HCT116 (cell line): ENCODE data around the gene PLEKHA4. TPM values are rescaled to one million over a fixed set of nuclear protein-coding genes. Genes with fewer than 3 reads are reported as not detected.

Experiments used
- ATAC-seq: fragments of 200-7000 bp; cut with Tn5 transposase; 2 replicates; pipeline ENCODE4 v1.9.1; 2020; ENCODE audit warnings: mild to moderate bottlenecking, moderate library complexity
- BruUV-seq: library from RNA; stranded (reverse); fragments of 400-500 nt; replicated peaks from 2 replicates; lab custom pipeline; 2021; lab: Mats Ljungman, UMichigan
- CTCF ChIA-PET: fragments of 300-600 bp; sonication (Branson Sonifier 250); formaldehyde crosslinking; loops from one replicate; lab custom pipeline; 2021; ENCODE audit warnings: antibody characterized with exemption; lab: Charles Lee
- POLR2A ChIA-PET: fragments of 300-600, 350-600 bp; sonication (Branson Sonifier 250); formaldehyde crosslinking; loops from one replicate; lab custom pipeline; 2021; ENCODE audit warnings: antibody characterized with exemption; lab: Charles Lee
- RAD21 ChIA-PET, 2 experiments: fragments of 300-600 bp; sonication (Branson Sonifier 250); formaldehyde crosslinking; loops; one replicate each; lab custom pipeline; 2023; ENCODE audit warnings: low total read pairs in 2 of 2; ENCODE audit not compliant: uncharacterized antibody in 2 of 2, unreplicated experiment in 2 of 2, low non-redundant PET in 1 of 2; lab: Charles Lee
- DNase-seq: peaks from one replicate; pipeline ENCODE4 v3.0.0-alpha.2; 2010; ENCODE audit warnings: low read depth, low spot score
- H2AFZ ChIP-seq: fragments of 200-600 bp; shearing (Covaris generic), sonication (generic); 2 replicates; pipeline ENCODE4 v1.6.1; 2017; ENCODE audit warnings: low read depth, mixed run types, mixed read lengths, antibody characterized with exemption, low read length; ENCODE audit not compliant: poor library complexity, severe bottlenecking
- H3K27ac ChIP-seq: 2 replicates; pipeline ENCODE4 v1.5.1; 2012; ENCODE audit warnings: low read depth, low read length
- H3K27me3 ChIP-seq: fragments of 200-600 bp; sonication (generic); 2 replicates; pipeline ENCODE4 v1.6.1; 2016; ENCODE audit warnings: mixed run types, low read length, mixed read lengths; ENCODE audit not compliant: insufficient read depth
- H3K36me3 ChIP-seq, 2 experiments: fragments of 200-500 bp in 1 of 2; fragments of 200-600 bp in 1 of 2; sonication (Bioruptor generic) in 1 of 2; sonication (generic) in 1 of 2; 2 replicates each; pipeline versions ENCODE4 v1.5.1 to v1.6.1; 2014 to 2016; ENCODE audit warnings: low read length in 2 of 2, inconsistent platforms in 1 of 2, mixed read lengths in 1 of 2, mixed run types in 1 of 2; ENCODE audit not compliant: insufficient read depth in 2 of 2, control insufficient read depth in 1 of 2
- H3K4me1 ChIP-seq, 2 experiments: fragments of 200-600 bp in 1 of 2; sonication (generic) in 1 of 2; 2 replicates each; pipeline versions ENCODE4 v1.5.1 to v1.6.1; 2012 to 2017; ENCODE audit warnings: low read length in 2 of 2, inconsistent platforms in 1 of 2, mild to moderate bottlenecking in 1 of 2, mixed read lengths in 1 of 2, mixed run types in 1 of 2, moderate library complexity in 1 of 2; ENCODE audit not compliant: insufficient read depth in 2 of 2, control insufficient read depth in 1 of 2
- H3K4me2 ChIP-seq: fragments of 200-600 bp; sonication (generic); 2 replicates; pipeline ENCODE4 v1.6.1; 2017; ENCODE audit warnings: mixed run types, low read length, mixed read lengths
- H3K4me3 ChIP-seq, 2 experiments: fragments of 200-600 bp in 1 of 2; sonication (generic) in 1 of 2; replicated peaks in 1 of 2; 2 replicates each; pipeline ENCODE4 v1.5.1; 2011 to 2016; ENCODE audit warnings: low read length in 2 of 2, control low read depth in 1 of 2, low read depth in 1 of 2, mild to moderate bottlenecking in 1 of 2, mixed read lengths in 1 of 2, mixed run types in 1 of 2
- H3K79me2 ChIP-seq: fragments of 200-600 bp; sonication (generic); 2 replicates; pipeline ENCODE4 v1.6.1; 2017; ENCODE audit warnings: mild to moderate bottlenecking, mixed run types, low read length, moderate library complexity, mixed read lengths; ENCODE audit not compliant: insufficient read depth
- H3K9ac ChIP-seq: fragments of 200-600 bp; sonication (generic); 2 replicates; pipeline ENCODE4 v1.6.1; 2016; ENCODE audit warnings: low read length, mixed read lengths
- H3K9me2 ChIP-seq: fragments of 200-600 bp; sonication (generic), shearing (Covaris generic); 2 replicates; pipeline ENCODE4 v1.6.1; 2017; ENCODE audit warnings: mixed run types, mild to moderate bottlenecking, moderate library complexity; ENCODE audit not compliant: insufficient read depth
- H3K9me3 ChIP-seq, 2 experiments: fragments of 200-500 bp in 1 of 2; fragments of 200-600 bp in 1 of 2; sonication (Bioruptor generic) in 1 of 2; sonication (generic) in 1 of 2; 2 replicates each; pipeline ENCODE4 v1.6.1; 2014 to 2017; ENCODE audit warnings: low read length in 2 of 2, mixed read lengths in 2 of 2, inconsistent platforms in 1 of 2, low read depth in 1 of 2, mild to moderate bottlenecking in 1 of 2, mixed run types in 1 of 2, moderate library complexity in 1 of 2; ENCODE audit not compliant: control insufficient read depth in 1 of 2, insufficient read depth in 1 of 2
- H4K20me1 ChIP-seq: fragments of 200-600 bp; sonication (generic), shearing (Covaris generic); 2 replicates; pipeline ENCODE4 v1.6.1; 2017; ENCODE audit warnings: mixed run types, mild to moderate bottlenecking, moderate library complexity; ENCODE audit not compliant: insufficient read depth
- CBX3 ChIP-seq: IDR thresholded peaks from 2 replicates; pipeline ENCODE4 v1.6.1; 2012; ENCODE audit warnings: low read depth
- CEBPB ChIP-seq: IDR thresholded peaks from 2 replicates; pipeline ENCODE4 v1.6.1; 2012; ENCODE audit warnings: low read depth
- EGR1 ChIP-seq: IDR thresholded peaks from 2 replicates; pipeline ENCODE4 v1.6.1; 2012; ENCODE audit warnings: low read depth
- ELF1 ChIP-seq: IDR thresholded peaks from 2 replicates; pipeline ENCODE4 v1.6.1; 2012; ENCODE audit warnings: low read depth, borderline replicate concordance
- EZH2 ChIP-seq: fragments of 200-600 bp; sonication (generic); IDR thresholded peaks from 2 replicates; pipeline ENCODE4 v1.6.1; 2017; ENCODE audit warnings: antibody characterized with exemption, mixed run types
- JUND ChIP-seq: IDR thresholded peaks from 2 replicates; pipeline ENCODE4 v1.6.1; 2012
- POLR2AphosphoS5 ChIP-seq: IDR thresholded peaks from 2 replicates; pipeline ENCODE4 v1.6.1; 2011; ENCODE audit warnings: mild to moderate bottlenecking, low read depth, low read length, moderate library complexity
- SP1 ChIP-seq: IDR thresholded peaks from 2 replicates; pipeline ENCODE4 v1.6.1; 2012; ENCODE audit warnings: low read depth
- TCF7L2 ChIP-seq: IDR thresholded peaks from 2 replicates; pipeline ENCODE4 v1.7.0; 2011; ENCODE audit warnings: borderline replicate concordance, inconsistent platforms; ENCODE audit not compliant: insufficient read depth, insufficient read length; ENCODE audit errors: extremely low read depth
- YY1 ChIP-seq: IDR thresholded peaks from 2 replicates; pipeline ENCODE4 v1.6.1; 2011; ENCODE audit warnings: low read length, low read depth, moderate library complexity, mild to moderate bottlenecking; ENCODE audit not compliant: insufficient replicate concordance; ENCODE audit errors: extremely low read depth
- ZFX ChIP-seq: fragments of 450-650 bp; IDR thresholded peaks from 2 replicates; pipeline ENCODE4 v1.6.1; 2017
- ZNF274 ChIP-seq: fragments of 200-500 bp; sonication (Bioruptor generic); IDR thresholded peaks from 2 replicates; pipeline ENCODE4 v1.6.1; 2014; ENCODE audit warnings: mild to moderate bottlenecking, low read depth, low read length, inconsistent platforms
- intact Hi-C: fragments of 100-400 bp; cut with micrococcal nuclease; formaldehyde crosslinking; loops from 2 replicates; pipeline ENCODE4 v1.10.0; 2022
- total RNA-seq: library from RNA; stranded (reverse); gene quantifications from one replicate; pipeline ENCODE4 v1.2.1, GENCODE V29; 2021; ENCODE audit not compliant: unreplicated experiment
- TF ChIP-seq, protein P1 (sequence below), 3 experiments: fragments of 200-600 bp in 1 of 3; sonication (generic) in 1 of 3; IDR thresholded peaks in 2 of 3; conservative IDR thresholded peaks in 1 of 3; 2 replicates each; pipeline ENCODE4 v1.5.1; 2012 to 2017; ENCODE audit warnings: low read depth in 2 of 3, low read length in 2 of 3, antibody characterized with exemption in 1 of 3, borderline replicate concordance in 1 of 3, control low read depth in 1 of 3, mild to moderate bottlenecking in 1 of 3, mixed read lengths in 1 of 3, mixed run types in 1 of 3, moderate library complexity in 1 of 3; ENCODE audit not compliant: insufficient read depth in 1 of 3
- TF ChIP-seq, protein P2 (sequence below): IDR thresholded peaks from 2 replicates; pipeline ENCODE4 v1.6.1; 2011; ENCODE audit warnings: mild to moderate bottlenecking, low read length, moderate library complexity; ENCODE audit not compliant: insufficient replicate concordance; ENCODE audit errors: extremely low read depth

The PLEKHA4 gene
- total RNA-seq, 1 experiment from 2014 or later, result 20.4 TPM

DNA sequence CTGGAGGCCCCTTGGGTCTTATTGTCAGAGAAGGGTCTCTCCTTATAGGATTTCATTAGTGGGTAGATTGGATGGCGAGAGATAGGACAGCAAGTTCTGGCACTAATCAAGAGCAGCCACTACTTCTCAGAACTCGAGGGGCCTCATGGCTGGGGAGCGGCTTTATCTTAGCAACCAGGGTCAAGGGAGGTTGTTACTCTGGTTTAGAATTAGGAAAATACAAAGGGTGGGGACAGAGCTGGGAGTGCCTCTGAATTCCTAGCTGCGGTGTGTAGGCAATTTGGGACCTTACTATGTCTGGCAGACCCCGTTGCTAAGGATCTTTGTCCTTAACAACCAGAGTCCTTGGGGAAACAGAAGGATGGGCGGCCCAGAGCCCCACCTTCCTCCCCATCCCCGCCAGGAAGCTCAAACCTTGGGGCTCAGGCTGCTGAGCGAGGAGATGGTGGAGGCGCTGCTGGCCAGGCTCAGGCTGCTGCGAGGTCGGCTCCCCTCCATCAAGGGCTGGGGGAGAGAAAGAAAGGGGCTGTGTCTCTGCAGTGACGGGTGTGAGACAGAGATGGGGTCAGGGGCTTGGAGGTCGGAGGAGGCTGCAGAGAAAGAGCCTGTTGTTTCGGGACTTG lies 1.2 kb downstream of the PLEKHA4 start:
- peak overlapping the region; percentile 79 for H3K4me2 ChIP-seq
- POLR2A ChIA-PET, result no interaction called here
- TF ChIP-seq EGR1 (no peak), SP1 (no peak), ZNF274 (no peak), ZFX (no peak), JUND (no peak), TCF7L2 (no peak)
- TF ChIP-seq, protein P1, sequence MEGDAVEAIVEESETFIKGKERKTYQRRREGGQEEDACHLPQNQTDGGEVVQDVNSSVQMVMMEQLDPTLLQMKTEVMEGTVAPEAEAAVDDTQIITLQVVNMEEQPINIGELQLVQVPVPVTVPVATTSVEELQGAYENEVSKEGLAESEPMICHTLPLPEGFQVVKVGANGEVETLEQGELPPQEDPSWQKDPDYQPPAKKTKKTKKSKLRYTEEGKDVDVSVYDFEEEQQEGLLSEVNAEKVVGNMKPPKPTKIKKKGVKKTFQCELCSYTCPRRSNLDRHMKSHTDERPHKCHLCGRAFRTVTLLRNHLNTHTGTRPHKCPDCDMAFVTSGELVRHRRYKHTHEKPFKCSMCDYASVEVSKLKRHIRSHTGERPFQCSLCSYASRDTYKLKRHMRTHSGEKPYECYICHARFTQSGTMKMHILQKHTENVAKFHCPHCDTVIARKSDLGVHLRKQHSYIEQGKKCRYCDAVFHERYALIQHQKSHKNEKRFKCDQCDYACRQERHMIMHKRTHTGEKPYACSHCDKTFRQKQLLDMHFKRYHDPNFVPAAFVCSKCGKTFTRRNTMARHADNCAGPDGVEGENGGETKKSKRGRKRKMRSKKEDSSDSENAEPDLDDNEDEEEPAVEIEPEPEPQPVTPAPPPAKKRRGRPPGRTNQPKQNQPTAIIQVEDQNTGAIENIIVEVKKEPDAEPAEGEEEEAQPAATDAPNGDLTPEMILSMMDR (IDR thresholded peaks at IDR 0.05 in 2 of 3, conservative IDR thresholded peaks at IDR 0.05 in 1 of 3; ENCODE audit: borderline replicate concordance in 1 of 3, insufficient read depth in 1 of 3, low read depth in 2 of 3, low read length in 2 of 3), result no peak
- TF ChIP-seq, all 23 proteins: peak for 0
- H3K36me3 ChIP-seq, result no peaks in the 10 kb centered on the region
- H3K9me3 ChIP-seq, result no peaks in the 10 kb centered on the region
- no peak overlapping the region for H2AFZ ChIP-seq
- ATAC-seq (no peak), DNase-seq (no peak)
- no peaks in the 10 kb centered on the region for H3K9me2 ChIP-seq
- RAD21 ChIA-PET, result no interaction called here
- CTCF ChIA-PET, result no interaction called here
- H3K4me3 ChIP-seq, result peak overlapping the region in 1 of 2 experiments; percentile 51; a peak in 1 of 4 replicates
- peaks cover 27 to 43% of the 10 kb centered on the region in 2 experiments for H3K4me1 ChIP-seq
- H3K27ac ChIP-seq, result no peak overlapping the region
- H3K79me2 ChIP-seq, result peaks cover under 1% of the 10 kb centered on the region
- BruUV-seq, result no TSS peak
- peak overlapping the region; percentile 56; the same call in 1 of the 2 replicates for H3K9ac ChIP-seq
- no peaks in the 10 kb centered on the region for H4K20me1 ChIP-seq
- intact Hi-C loops, result no loop called here
- H3K27me3 ChIP-seq, result no peaks in the 10 kb centered on the region

DNA sequence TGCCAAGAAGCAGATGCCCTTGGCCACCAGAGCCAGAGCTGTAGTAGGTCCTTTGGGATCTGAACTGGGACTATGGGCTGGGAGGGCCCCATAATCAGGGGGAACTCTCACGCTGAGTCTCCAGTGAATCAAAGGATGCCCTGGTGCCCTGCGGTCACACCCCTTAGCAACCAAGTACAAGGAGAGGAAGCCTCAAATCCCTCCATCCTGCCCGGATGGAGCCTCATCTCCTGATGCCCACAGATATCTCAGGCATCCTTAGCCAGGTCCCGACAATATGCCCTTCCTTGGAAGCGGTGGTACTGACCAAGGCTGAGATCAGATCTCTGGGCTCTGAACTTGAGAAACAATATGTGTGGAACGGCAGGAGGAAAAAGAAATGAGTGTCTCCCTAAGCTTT lies 1.7 kb downstream of the PLEKHA4 start:
- Histone ChIP-seq H3K4me1 (peaks cover 27 to 39% of the 10 kb centered on the region in 2 experiments), H3K9ac (no peak overlapping the region), H3K27me3 (no peaks in the 10 kb centered on the region), H4K20me1 (no peaks in the 10 kb centered on the region), H3K4me2 (no peak overlapping the region), H3K9me2 (no peaks in the 10 kb centered on the region), H3K36me3 (no peaks in the 10 kb centered on the region), H3K4me3 (no peak overlapping the region), H3K27ac (no peak overlapping the region), H3K9me3 (no peaks in the 10 kb centered on the region), H2AFZ (no peak overlapping the region), H3K79me2 (no peaks in the 10 kb centered on the region)
- ATAC-seq (no peak), DNase-seq (no peak)
- intact Hi-C loops, result no loop called here
- TF ChIP-seq ELF1 (no peak), EZH2 (no peak), POLR2AphosphoS5 (no peak), CBX3 (no peak), ZNF274 (no peak), EGR1 (no peak), CEBPB (no peak), YY1 (no peak), TCF7L2 (no peak)
- TF ChIP-seq, protein P2, sequence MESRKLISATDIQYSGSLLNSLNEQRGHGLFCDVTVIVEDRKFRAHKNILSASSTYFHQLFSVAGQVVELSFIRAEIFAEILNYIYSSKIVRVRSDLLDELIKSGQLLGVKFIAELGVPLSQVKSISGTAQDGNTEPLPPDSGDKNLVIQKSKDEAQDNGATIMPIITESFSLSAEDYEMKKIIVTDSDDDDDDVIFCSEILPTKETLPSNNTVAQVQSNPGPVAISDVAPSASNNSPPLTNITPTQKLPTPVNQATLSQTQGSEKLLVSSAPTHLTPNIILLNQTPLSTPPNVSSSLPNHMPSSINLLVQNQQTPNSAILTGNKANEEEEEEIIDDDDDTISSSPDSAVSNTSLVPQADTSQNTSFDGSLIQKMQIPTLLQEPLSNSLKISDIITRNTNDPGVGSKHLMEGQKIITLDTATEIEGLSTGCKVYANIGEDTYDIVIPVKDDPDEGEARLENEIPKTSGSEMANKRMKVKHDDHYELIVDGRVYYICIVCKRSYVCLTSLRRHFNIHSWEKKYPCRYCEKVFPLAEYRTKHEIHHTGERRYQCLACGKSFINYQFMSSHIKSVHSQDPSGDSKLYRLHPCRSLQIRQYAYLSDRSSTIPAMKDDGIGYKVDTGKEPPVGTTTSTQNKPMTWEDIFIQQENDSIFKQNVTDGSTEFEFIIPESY, result no peak
- BruUV-seq, result no TSS peak
- RAD21 ChIA-PET, result no interaction called here
- CTCF ChIA-PET, result no interaction called here
- POLR2A ChIA-PET, result no interaction called here
